A673 (cell line): ENCODE results near the gene ARMCX6. TPM values are rescaled to one million over a fixed set of nuclear protein-coding genes. Genes with fewer than 3 reads are reported as not detected.
"Not testable (repeated sequence)": the region's sequence is repeated elsewhere in the genome, so short reads cannot be mapped to it uniquely, and the experiment has no call there.

Experiments used
- BruUV-seq: library from RNA; stranded (reverse); fragments of 400-500 nt; replicated peaks from 2 replicates; lab custom pipeline; 2021; lab: Mats Ljungman, UMichigan
- CTCF ChIA-PET: fragments of 300-600 bp; sonication (Branson Sonifier 250); formaldehyde crosslinking; loops from one replicate; lab custom pipeline; 2022; ENCODE audit warnings: antibody characterized with exemption; lab: Charles Lee
- POLR2A ChIA-PET: fragments of 300-600 bp; sonication (Branson Sonifier 250); formaldehyde crosslinking; loops from one replicate; lab custom pipeline; 2022; ENCODE audit warnings: antibody characterized with exemption; ENCODE audit not compliant: low non-redundant PET; lab: Charles Lee
- DNase-seq: peaks from one replicate; pipeline ENCODE4 v3.0.0-alpha.2; 2015; ENCODE audit warnings: low spot score
- H3K27ac ChIP-seq: fragments of 200-600 bp; sonication (generic); 2 replicates; pipeline ENCODE4 v1.5.1; 2016; ENCODE audit warnings: mixed run types, low read depth, mild to moderate bottlenecking, mixed read lengths, antibody characterized with exemption, low read length; ENCODE audit not compliant: poor library complexity, severe bottlenecking
- H3K27me3 ChIP-seq: fragments of 200-600 bp; sonication (generic); replicated peaks from 2 replicates; pipeline ENCODE4 v1.6.1; 2017; ENCODE audit warnings: mixed run types, low read depth, mild to moderate bottlenecking, mixed read lengths, antibody characterized with exemption, low read length; ENCODE audit not compliant: insufficient read depth, poor library complexity
- H3K36me3 ChIP-seq: fragments of 200-600 bp; sonication (generic); 2 replicates; pipeline ENCODE4 v1.6.1; 2016; ENCODE audit warnings: mixed run types, mild to moderate bottlenecking, mixed read lengths, antibody characterized with exemption, low read length; ENCODE audit not compliant: insufficient read depth, poor library complexity, severe bottlenecking
- H3K4me1 ChIP-seq: fragments of 200-600 bp; sonication (generic); 2 replicates; pipeline ENCODE4 v1.6.1; 2017; ENCODE audit warnings: mixed run types, mild to moderate bottlenecking, mixed read lengths, antibody characterized with exemption, low read length; ENCODE audit not compliant: insufficient read depth, poor library complexity, severe bottlenecking
- H3K4me3 ChIP-seq: fragments of 200-600 bp; sonication (generic); 2 replicates; pipeline ENCODE4 v1.5.1; 2016; ENCODE audit warnings: low read depth, mixed run types, mild to moderate bottlenecking, mixed read lengths, low read length; ENCODE audit not compliant: poor library complexity, severe bottlenecking
- H3K9me3 ChIP-seq: fragments of 200-600 bp; sonication (generic); 2 replicates; pipeline ENCODE4 v1.6.1; 2016; ENCODE audit warnings: mixed run types, low read depth, mild to moderate bottlenecking, mixed read lengths, antibody characterized with exemption, low read length; ENCODE audit not compliant: poor library complexity, severe bottlenecking
- EZH2 ChIP-seq: fragments of 200-600 bp; sonication (generic); IDR thresholded peaks from 2 replicates; pipeline ENCODE4 v1.6.1; 2017; ENCODE audit warnings: borderline replicate concordance, low read depth, mild to moderate bottlenecking, mixed read lengths, antibody characterized with exemption, low read length; ENCODE audit not compliant: poor library complexity, severe bottlenecking
- intact Hi-C: fragments of 100-400 bp; cut with micrococcal nuclease; formaldehyde crosslinking; loops from one replicate; pipeline ENCODE4 v1.10.0; 2022; ENCODE audit not compliant: unreplicated experiment
- total RNA-seq: library from RNA; stranded (reverse); gene quantifications from 2 replicates; pipeline ENCODE4 v1.2.3, GENCODE V29; 2021
- TF ChIP-seq, protein P1 (sequence below): fragments of 300-800, 200-600 bp; sonication (generic); conservative IDR thresholded peaks from 2 replicates; pipeline ENCODE4 v1.5.1; 2017; ENCODE audit warnings: low read depth, mild to moderate bottlenecking, antibody characterized with exemption, low read length, moderate library complexity, mixed read lengths

ARMCX6 gene
- total RNA-seq, 1 experiment from 2014 or later = 44.7 TPM

DNA sequence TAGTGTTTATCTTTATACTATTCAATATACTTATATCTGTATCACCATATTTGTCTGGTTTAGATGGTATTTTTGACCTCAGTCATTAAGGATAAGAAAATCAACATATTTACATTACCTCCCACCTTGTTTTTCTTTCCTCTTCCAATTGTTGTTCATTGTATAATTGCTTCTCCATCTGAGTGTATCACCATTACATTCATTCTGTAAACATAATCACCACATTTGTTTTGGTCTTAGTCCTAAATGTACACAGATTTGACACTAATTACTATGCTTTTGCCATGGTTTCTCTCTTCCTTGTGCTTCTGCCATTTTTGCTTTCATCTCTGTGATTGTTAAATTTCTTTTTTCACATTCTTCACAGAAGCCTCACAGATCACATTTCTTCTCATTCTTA lies 12.7 kb downstream of the ARMCX6 start:
- no peak for DNase-seq
- no peaks in the 10 kb centered on the region for H3K36me3 ChIP-seq
- ChIA-PET POLR2A (no interaction called here), CTCF (no interaction called here)
- TF ChIP-seq EZH2 = no peak
- intact Hi-C loops = no loop called here
- BruUV-seq = no TSS peak
- H3K4me1 ChIP-seq = no peaks in the 10 kb centered on the region
- no peak overlapping the region for H3K27ac ChIP-seq
- H3K27me3 ChIP-seq = peaks cover 7% of the 10 kb centered on the region
- no peaks in the 10 kb centered on the region for H3K9me3 ChIP-seq
- H3K4me3 ChIP-seq = no peak overlapping the region

DNA sequence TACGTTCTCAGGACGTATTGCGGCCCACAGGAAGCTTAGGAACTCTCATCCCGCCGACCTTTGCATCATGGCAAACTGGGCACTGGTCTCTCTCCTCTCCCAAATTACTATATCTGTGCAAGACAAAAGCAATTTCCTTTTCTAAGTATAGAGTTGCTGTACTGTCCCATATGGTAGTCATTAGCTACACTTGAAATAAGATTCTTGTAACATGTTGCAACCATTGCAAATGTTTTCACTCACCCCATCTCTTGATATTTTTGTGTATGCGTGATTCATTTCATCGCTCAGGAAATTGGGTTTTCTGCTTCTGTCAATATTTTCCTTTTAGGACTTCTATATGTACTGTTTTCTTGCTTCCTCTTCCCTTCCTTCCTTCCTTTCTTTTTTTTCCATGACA lies 15.7 kb downstream of the ARMCX6 start:
- intact Hi-C loops = no loop called here
- Histone ChIP-seq H3K9me3 (no peaks in the 10 kb centered on the region), H3K36me3 (no peaks in the 10 kb centered on the region), H3K4me1 (no peaks in the 10 kb centered on the region), H3K4me3 (no peak overlapping the region), H3K27me3 (peaks cover 5% of the 10 kb centered on the region), H3K27ac (no peak overlapping the region)
- TF ChIP-seq, protein P1, sequence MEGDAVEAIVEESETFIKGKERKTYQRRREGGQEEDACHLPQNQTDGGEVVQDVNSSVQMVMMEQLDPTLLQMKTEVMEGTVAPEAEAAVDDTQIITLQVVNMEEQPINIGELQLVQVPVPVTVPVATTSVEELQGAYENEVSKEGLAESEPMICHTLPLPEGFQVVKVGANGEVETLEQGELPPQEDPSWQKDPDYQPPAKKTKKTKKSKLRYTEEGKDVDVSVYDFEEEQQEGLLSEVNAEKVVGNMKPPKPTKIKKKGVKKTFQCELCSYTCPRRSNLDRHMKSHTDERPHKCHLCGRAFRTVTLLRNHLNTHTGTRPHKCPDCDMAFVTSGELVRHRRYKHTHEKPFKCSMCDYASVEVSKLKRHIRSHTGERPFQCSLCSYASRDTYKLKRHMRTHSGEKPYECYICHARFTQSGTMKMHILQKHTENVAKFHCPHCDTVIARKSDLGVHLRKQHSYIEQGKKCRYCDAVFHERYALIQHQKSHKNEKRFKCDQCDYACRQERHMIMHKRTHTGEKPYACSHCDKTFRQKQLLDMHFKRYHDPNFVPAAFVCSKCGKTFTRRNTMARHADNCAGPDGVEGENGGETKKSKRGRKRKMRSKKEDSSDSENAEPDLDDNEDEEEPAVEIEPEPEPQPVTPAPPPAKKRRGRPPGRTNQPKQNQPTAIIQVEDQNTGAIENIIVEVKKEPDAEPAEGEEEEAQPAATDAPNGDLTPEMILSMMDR = no peak
- TF ChIP-seq EZH2 = no peak
- CTCF ChIA-PET = no interaction called here
- POLR2A ChIA-PET = no interaction called here
- no TSS peak for BruUV-seq
- no peak for DNase-seq

DNA sequence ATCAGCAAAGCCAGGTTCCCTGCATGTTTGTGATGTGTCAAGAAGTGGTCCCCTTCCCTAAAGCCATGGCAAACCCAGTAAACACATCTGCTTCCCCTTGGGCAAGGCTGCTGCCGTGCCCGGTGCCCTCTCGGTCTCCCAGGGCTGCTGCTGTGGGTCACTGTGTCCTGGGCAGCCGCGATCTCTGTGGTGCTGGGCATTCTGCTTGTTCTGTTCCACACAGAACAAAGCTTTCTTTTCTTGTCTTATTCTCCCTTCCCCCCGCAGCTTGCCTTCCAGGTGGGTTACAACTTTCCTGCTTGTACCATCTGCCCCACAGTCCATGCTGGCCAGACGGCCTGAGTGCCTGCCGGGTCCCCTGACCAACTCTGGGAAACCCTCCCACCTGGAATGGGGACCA lies 18.2 kb downstream of the ARMCX6 start:
- not testable (repeated sequence) for DNase-seq, H3K27me3 ChIP-seq

DNA sequence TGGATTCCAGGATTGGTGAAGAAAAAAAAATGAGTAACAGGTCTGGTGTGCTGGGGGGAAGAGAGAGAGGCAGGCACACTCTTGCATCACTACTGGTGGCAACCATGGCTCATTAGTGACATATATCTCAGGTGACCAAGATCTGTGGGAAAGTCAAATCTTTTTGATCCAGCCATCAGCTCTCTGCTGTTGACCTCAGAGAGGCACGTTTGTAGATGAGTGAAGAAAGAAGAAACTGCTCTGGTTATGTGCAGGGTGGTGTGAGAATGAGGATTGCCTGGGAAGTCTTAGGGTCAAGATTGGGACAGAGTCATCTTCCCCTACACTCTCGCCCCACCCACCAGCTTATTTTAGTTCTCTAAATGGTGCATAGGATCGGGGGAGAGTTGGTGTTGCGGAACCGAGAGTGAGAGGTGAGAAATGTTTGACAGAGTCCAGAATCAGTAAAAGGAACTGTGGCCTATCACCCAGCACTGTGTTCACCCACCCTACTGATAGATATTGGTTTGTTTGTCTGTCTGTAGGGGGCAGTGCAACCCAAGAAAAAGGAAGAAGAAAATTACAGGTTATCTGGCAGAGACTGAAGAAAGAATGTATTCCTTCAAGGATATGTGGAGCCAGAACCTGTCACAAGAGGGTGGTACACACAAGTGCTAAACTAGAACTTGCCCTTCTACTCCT lies 21.9 kb downstream of the ARMCX6 start:
- intact Hi-C loops = loop anchor here (5.0 to 10.0 kb wide), 4 partner anchors 179 to 899 kb away; no protein-coding TSS in a partner anchor

More for the DNA sequence above, 18.2 kb downstream of the ARMCX6 start:
- intact Hi-C loops = loop anchor here (5.0 to 10.0 kb wide), 4 partner anchors 182 to 895 kb away; no protein-coding TSS in a partner anchor
- CTCF ChIA-PET, H3K27ac ChIP-seq, H3K4me3 ChIP-seq, POLR2A ChIA-PET, BruUV-seq, H3K4me1 ChIP-seq, H3K9me3 ChIP-seq, H3K36me3 ChIP-seq: not testable (repeated sequence)

More for the DNA sequence above, 21.9 kb downstream of the ARMCX6 start:
- no peak for TF ChIP-seq EZH2
- TF ChIP-seq, protein P1 = peak; percentile 71
- no peaks in the 10 kb centered on the region for H3K4me1 ChIP-seq
- H3K27me3 ChIP-seq = no peaks in the 10 kb centered on the region
- BruUV-seq = no TSS peak
- no peak overlapping the region for H3K27ac ChIP-seq
- ChIA-PET CTCF (no interaction called here), POLR2A (no interaction called here)
- H3K9me3 ChIP-seq = no peaks in the 10 kb centered on the region
- DNase-seq = peak; percentile 83
- no peaks in the 10 kb centered on the region for H3K36me3 ChIP-seq
- no peak overlapping the region for H3K4me3 ChIP-seq

Other genes starting within 250 kb of the ARMCX6 start
- not detected in 2 replicates for gene BTK, start 231.8 kb downstream of the ARMCX6 start, total RNA-seq
- 267 and 316 TPM in 2 replicates for gene RPL36A, start 227.0 kb downstream of the ARMCX6 start, total RNA-seq
- 50.2 and 61.8 TPM in 2 replicates for gene GLA, start 210.1 kb downstream of the ARMCX6 start, total RNA-seq
- 46.0 and 48.8 TPM in 2 replicates for gene HNRNPH2, start 209.8 kb downstream of the ARMCX6 start, total RNA-seq
- gene ARMCX4, start 132.5 kb downstream of the ARMCX6 start, total RNA-seq = 12.0 and 13.3 TPM in 2 replicates
- 6.1 and 6.2 TPM in 2 replicates for gene ARMCX1, start 67.5 kb downstream of the ARMCX6 start, total RNA-seq
- 31.7 and 37.8 TPM in 2 replicates for gene ARMCX3, start 5.2 kb upstream of the ARMCX6 start, total RNA-seq
- gene ARMCX2, start 41.9 kb upstream of the ARMCX6 start, total RNA-seq = 53.9 and 58.8 TPM in 2 replicates